CD4-positive, alpha-beta memory T cell (primary cell): ENCODE measurements around the gene EFTUD2. TPM values are rescaled to one million over a fixed set of nuclear protein-coding genes. Genes with fewer than 3 reads are reported as not detected.

Experiments used
- CTCF ChIA-PET: fragments of 350-600 bp; sonication (Branson Sonifier 250); formaldehyde crosslinking; loops from one replicate; lab custom pipeline; 2021; ENCODE audit warnings: inconsistent platforms; ENCODE audit not compliant: partially characterized antibody; lab: Charles Lee
- POLR2A ChIA-PET: fragments of 350-600 bp; sonication (Branson Sonifier 250); formaldehyde crosslinking; loops from one replicate; lab custom pipeline; 2021; ENCODE audit not compliant: partially characterized antibody; lab: Charles Lee
- DNase-seq, 5 donors: peaks; one replicate each; pipeline versions ENCODE4 v3.0.0 to v3.0.0-alpha.2; 2020 to 2022; ENCODE audit warnings: mixed read lengths in 1 of 5
- H3K27ac ChIP-seq: one replicate; pipeline ENCODE4 v1.7.0; 2013; ENCODE audit warnings: low read depth, low read length
- H3K27me3 ChIP-seq: 2 replicates; pipeline ENCODE4 v1.7.0; 2013; ENCODE audit warnings: mild to moderate bottlenecking, low read length, moderate library complexity; ENCODE audit not compliant: insufficient read depth
- H3K36me3 ChIP-seq: 2 replicates; pipeline ENCODE4 v1.7.0; 2013; ENCODE audit warnings: mild to moderate bottlenecking, low read length, moderate library complexity; ENCODE audit not compliant: insufficient read depth
- H3K4me1 ChIP-seq: 2 replicates; pipeline ENCODE4 v1.7.0; 2013; ENCODE audit warnings: mild to moderate bottlenecking, low read length, moderate library complexity; ENCODE audit not compliant: insufficient read depth
- H3K4me3 ChIP-seq, 2 donors: one replicate each; pipeline ENCODE4 v1.7.0; 2013; ENCODE audit warnings: low read length in 2 of 2, mild to moderate bottlenecking in 1 of 2
- H3K9me3 ChIP-seq, 2 donors: one replicate each; pipeline ENCODE4 v1.7.0; 2013; ENCODE audit warnings: low read length in 2 of 2, control low read depth in 1 of 2; ENCODE audit not compliant: control insufficient read depth in 1 of 2
- H3K27ac Mint-ChIP-seq, 7 donors: one replicate each; pipeline ENCODE4 v1.8.0; 2020 to 2021; ENCODE audit warnings: mixed read lengths in 7 of 7, mild to moderate bottlenecking in 6 of 7, inconsistent platforms in 3 of 7, moderate library complexity in 3 of 7
- H3K27me3 Mint-ChIP-seq, 2 donors: one replicate each; pipeline ENCODE4 v1.8.0; 2020 to 2021; ENCODE audit warnings: mixed read lengths in 2 of 2
- H3K36me3 Mint-ChIP-seq, 2 donors: one replicate each; pipeline ENCODE4 v1.8.0; 2020 to 2021; ENCODE audit warnings: mixed read lengths in 2 of 2, inconsistent platforms in 1 of 2, mild to moderate bottlenecking in 1 of 2
- H3K4me1 Mint-ChIP-seq, 4 donors: one replicate each; pipeline ENCODE4 v1.8.0; 2020 to 2021; ENCODE audit warnings: mixed read lengths in 4 of 4, mild to moderate bottlenecking in 1 of 4
- H3K4me3 Mint-ChIP-seq, 8 donors: one replicate each; pipeline ENCODE4 v1.8.0; 2020 to 2021; ENCODE audit warnings: mixed read lengths in 8 of 8, mild to moderate bottlenecking in 7 of 8, moderate library complexity in 6 of 8, inconsistent platforms in 3 of 8
- H3K9me3 Mint-ChIP-seq, 8 donors: one replicate each; pipeline ENCODE4 v1.8.0; 2020 to 2021; ENCODE audit warnings: mixed read lengths in 8 of 8, mild to moderate bottlenecking in 5 of 8, inconsistent platforms in 3 of 8, moderate library complexity in 1 of 8
- intact Hi-C: fragments of 100-400 bp; cut with micrococcal nuclease; formaldehyde crosslinking; loops from one replicate; pipeline ENCODE4 v1.15.1; 2023
- polyA plus RNA-seq, 2 donors: library from polyadenylated mRNA; unstranded; fragments of 300-500 nt; fragmentation: Illumina TruSeq; gene quantifications; one replicate each; pipeline ENCODE4 v1.2.3, GENCODE V29; 2021
- total RNA-seq, 2 experiments: library from RNA; stranded (reverse); gene quantifications; one replicate each; pipeline ENCODE4 v1.2.3, GENCODE V29; 2021

Gene EFTUD2
- total and polyA plus RNA-seq, 4 experiments from 2014 or later = 82.2 to 101 (median 90.6) TPM

GRCh38 chr17:44925731-44926697, 26.8 kb upstream of the EFTUD2 start:
- POLR2A ChIA-PET = no interaction called here

DNA sequence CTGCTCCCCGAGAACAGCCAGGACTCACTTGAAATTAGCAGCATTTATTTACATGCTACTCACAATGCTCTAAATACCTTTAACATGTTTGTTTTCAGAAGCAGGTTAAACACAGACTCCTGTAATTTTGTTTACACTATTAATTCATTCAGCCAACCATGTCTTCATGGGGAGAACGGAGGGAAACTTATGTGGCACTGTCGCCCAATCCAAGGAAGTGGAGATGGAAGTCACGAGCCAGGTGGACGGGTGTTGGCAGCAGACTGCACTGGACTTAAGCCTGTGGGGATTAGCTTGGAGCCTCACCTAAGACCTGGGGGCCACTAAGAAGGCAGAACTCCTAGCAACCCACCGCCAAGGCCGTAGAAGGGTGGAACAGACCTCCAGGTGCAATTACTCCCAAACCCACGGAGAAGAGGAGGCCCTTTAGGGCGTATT, 24.9 kb upstream of the EFTUD2 start:
- H3K27ac Mint-ChIP-seq = no peak overlapping the region
- H3K27me3 ChIP-seq = no peaks in the 10 kb centered on the region
- H3K4me3 Mint-ChIP-seq = no peak overlapping the region
- DNase-seq = no peak
- no peaks in the 10 kb centered on the region for H3K9me3 ChIP-seq
- H3K36me3 Mint-ChIP-seq = no peaks in the 10 kb centered on the region
- no peaks in the 10 kb centered on the region for H3K4me1 ChIP-seq
- H3K27ac ChIP-seq = no peak overlapping the region
- POLR2A ChIA-PET = no interaction called here
- CTCF ChIA-PET = interaction anchor here (1.5 to 1.7 kb wide), 2 partner anchors 96 to 274 kb away, joined by 4 to 7 read pairs; no protein-coding TSS in a partner anchor
- no peaks in the 10 kb centered on the region for H3K9me3 Mint-ChIP-seq
- no peaks in the 10 kb centered on the region for H3K36me3 ChIP-seq
- H3K27me3 Mint-ChIP-seq = peaks cover 4 to 6% of the 10 kb centered on the region in 2 donors
- H3K4me3 ChIP-seq = no peak overlapping the region
- intact Hi-C loops = no loop called here
- H3K4me1 Mint-ChIP-seq = peaks cover 0 to 3% (median 0%) of the 10 kb centered on the region in 4 donors

More at GRCh38 chr17:44925731-44926697, 26.8 kb upstream of the EFTUD2 start:
- Mint-ChIP-seq H3K4me1 (no peaks in the 10 kb centered on the region), H3K4me3 (no peak overlapping the region), H3K27ac (peak overlapping the region in 1 of 7 donors; percentile 42), H3K36me3 (no peaks in the 10 kb centered on the region), H3K27me3 (peaks cover 1 to 4% of the 10 kb centered on the region in 2 donors), H3K9me3 (no peaks in the 10 kb centered on the region)
- CTCF ChIA-PET = interaction anchor here (1.1 to 1.7 kb wide), 4 partner anchors 59 to 209 kb away, joined by 3 to 4 read pairs (median 4); partner anchors contain the start of gene ACBD4
- no peaks in the 10 kb centered on the region for H3K27me3 ChIP-seq
- no peaks in the 10 kb centered on the region for H3K9me3 ChIP-seq
- no peaks in the 10 kb centered on the region for H3K36me3 ChIP-seq
- intact Hi-C loops = no loop called here
- DNase-seq = no peak
- H3K27ac ChIP-seq = no peak overlapping the region
- no peaks in the 10 kb centered on the region for H3K4me1 ChIP-seq
- H3K4me3 ChIP-seq = no peak overlapping the region

GRCh38 chr17:44922746-44923470, 23.7 kb upstream of the EFTUD2 start:
- H3K4me1 Mint-ChIP-seq = peaks cover 0 to 3% (median 0%) of the 10 kb centered on the region in 4 donors
- Histone ChIP-seq H3K9me3 (no peaks in the 10 kb centered on the region), H3K4me3 (no peak overlapping the region), H3K36me3 (no peaks in the 10 kb centered on the region), H3K4me1 (no peaks in the 10 kb centered on the region), H3K27me3 (no peaks in the 10 kb centered on the region), H3K27ac (no peak overlapping the region)
- no peak for DNase-seq
- ChIA-PET CTCF (interaction anchor here (1.5 to 6.7 kb wide), 2 partner anchors 98 to 275 kb away, joined by 7 to 76 read pairs; no protein-coding TSS in a partner anchor), POLR2A (no interaction called here)
- H3K36me3 Mint-ChIP-seq = no peaks in the 10 kb centered on the region
- H3K9me3 Mint-ChIP-seq = no peaks in the 10 kb centered on the region
- no peak overlapping the region for H3K4me3 Mint-ChIP-seq
- peaks cover 4 to 6% of the 10 kb centered on the region in 2 donors for H3K27me3 Mint-ChIP-seq
- H3K27ac Mint-ChIP-seq = no peak overlapping the region
- intact Hi-C loops = no loop called here

- H3K27ac ChIP-seq = no peak overlapping the region
- no peaks in the 10 kb centered on the region for H3K9me3 ChIP-seq
- Mint-ChIP-seq H3K36me3 (no peaks in the 10 kb centered on the region), H3K27ac (no peak overlapping the region), H3K27me3 (peaks cover 4 to 6% of the 10 kb centered on the region in 2 donors), H3K4me1 (peaks cover 0 to 3% (median 0%) of the 10 kb centered on the region in 4 donors), H3K4me3 (no peak overlapping the region), H3K9me3 (no peaks in the 10 kb centered on the region)
- H3K4me1 ChIP-seq = no peaks in the 10 kb centered on the region
- ChIA-PET POLR2A (no interaction called here), CTCF (interaction anchor here (6.7 kb wide), 1 partner anchor 99 kb away, joined by 76 read pairs; no protein-coding TSS in a partner anchor)
- no peaks in the 10 kb centered on the region for H3K36me3 ChIP-seq
- no peaks in the 10 kb centered on the region for H3K27me3 ChIP-seq
- intact Hi-C loops = no loop called here
- no peak overlapping the region for H3K4me3 ChIP-seq
- no peak for DNase-seq
Observed at GRCh38 chr17:44922136-44922535, 22.9 kb upstream of the EFTUD2 start.

- CTCF ChIA-PET = interaction anchor here (0.9 to 6.7 kb wide), 8 partner anchors 10 to 276 kb away, joined by 3 to 76 read pairs (median 4); no protein-coding TSS in a partner anchor
- Histone ChIP-seq H3K9me3 (no peaks in the 10 kb centered on the region), H3K4me3 (no peak overlapping the region), H3K27me3 (no peaks in the 10 kb centered on the region), H3K27ac (no peak overlapping the region), H3K4me1 (no peaks in the 10 kb centered on the region), H3K36me3 (no peaks in the 10 kb centered on the region)
- H3K36me3 Mint-ChIP-seq = no peaks in the 10 kb centered on the region
- H3K27ac Mint-ChIP-seq = no peak overlapping the region
- no peaks in the 10 kb centered on the region for H3K9me3 Mint-ChIP-seq
- intact Hi-C loops = loop anchor here (2.0 kb wide), 1 partner anchor 277 kb away; no protein-coding TSS in a partner anchor
- H3K27me3 Mint-ChIP-seq = peaks cover 4 to 6% of the 10 kb centered on the region in 2 donors
- POLR2A ChIA-PET = interaction anchor here (1.7 kb wide), 1 partner anchor 99 kb away, joined by 6 read pairs; no protein-coding TSS in a partner anchor
- no peak overlapping the region for H3K4me3 Mint-ChIP-seq
- no peak for DNase-seq
- H3K4me1 Mint-ChIP-seq = peaks cover 0 to 3% (median 0%) of the 10 kb centered on the region in 4 donors
Observed at GRCh38 chr17:44921122-44921882, 22.1 kb upstream of the EFTUD2 start.

GRCh38 chr17:44920565-44920940, 21.3 kb upstream of the EFTUD2 start:
- no peak overlapping the region for H3K4me3 ChIP-seq
- Mint-ChIP-seq H3K36me3 (no peaks in the 10 kb centered on the region), H3K9me3 (no peaks in the 10 kb centered on the region), H3K4me3 (no peak overlapping the region), H3K27me3 (peaks cover 4 to 6% of the 10 kb centered on the region in 2 donors), H3K4me1 (peaks cover 0 to 3% (median 0%) of the 10 kb centered on the region in 4 donors), H3K27ac (no peak overlapping the region)
- H3K27me3 ChIP-seq = no peaks in the 10 kb centered on the region
- ChIA-PET POLR2A (interaction anchor here (0.6 to 1.7 kb wide), 3 partner anchors 99 to 189 kb away, joined by 3 to 6 read pairs (median 3); no protein-coding TSS in a partner anchor), CTCF (interaction anchor here (0.8 to 6.7 kb wide), 11 partner anchors 10 to 465 kb away, joined by 3 to 76 read pairs (median 4); partner anchors contain the start of gene ACBD4)
- no peak overlapping the region for H3K27ac ChIP-seq
- H3K4me1 ChIP-seq = no peaks in the 10 kb centered on the region
- DNase-seq = no peak
- H3K9me3 ChIP-seq = no peaks in the 10 kb centered on the region
- no peaks in the 10 kb centered on the region for H3K36me3 ChIP-seq
- intact Hi-C loops = loop anchor here (1.0 to 2.0 kb wide), 3 partner anchors 102 to 278 kb away; no protein-coding TSS in a partner anchor
